Psoas muscle (tissue), 8 donors: ENCODE results near the gene ZFHX2. TPM values are rescaled to one million over a fixed set of nuclear protein-coding genes. Genes with fewer than 3 reads are reported as not detected.
A peak's percentile ranks its signal among the peaks of the same experiment; 100 is the strongest.

Experiments
- ATAC-seq, 4 donors: fragments of 200-7000 bp; cut with Tn5 transposase; one replicate each; pipeline ENCODE4 v1.9.1; 2020; ENCODE audit warnings: moderate library complexity in 3 of 4, mild to moderate bottlenecking in 2 of 4
- DNase-seq, 2 donors: peaks; one replicate each; pipeline ENCODE4 v3.0.0-alpha.2; 2020
- H3K27ac ChIP-seq: fragments of 200-600 bp; one replicate; pipeline ENCODE4 v1.8.0; 2022
- H3K27me3 ChIP-seq, 3 donors: fragments of 200-600 bp in 1 of 3; one replicate each; pipeline versions ENCODE4 v1.6.1 to v1.8.0; 2013 to 2022; ENCODE audit warnings: low read length in 2 of 3, mild to moderate bottlenecking in 2 of 3, moderate library complexity in 1 of 3; ENCODE audit not compliant: insufficient read depth in 3 of 3
- H3K36me3 ChIP-seq, 2 donors: fragments of 200-600 bp in 1 of 2; one replicate each; pipeline versions ENCODE4 v1.6.1 to v1.8.0; 2013 to 2022; ENCODE audit warnings: low read depth in 1 of 2, mild to moderate bottlenecking in 1 of 2, moderate library complexity in 1 of 2; ENCODE audit not compliant: insufficient read depth in 1 of 2
- H3K4me1 ChIP-seq: fragments of 200-600 bp; one replicate; pipeline ENCODE4 v1.8.0; 2022
- H3K4me3 ChIP-seq: fragments of 200-600 bp; one replicate; pipeline ENCODE4 v1.8.0; 2022; ENCODE audit warnings: mild to moderate bottlenecking
- H3K9me3 ChIP-seq: fragments of 200-600 bp; one replicate; pipeline ENCODE4 v1.8.0; 2022
- whole genome bisulfite sequencing, 3 donors: extraction: QIAGEN DNeasy Blood & Tissue Kit; methylation state at CpG; one replicate each; pipeline versions ENCODE4 v1.1.6 to v1.1.7; 2013; 5-methylcytosine and 5-hydroxymethylcytosine counted together
- intact Hi-C, 2 donors: fragments of 100-400 bp; cut with DNase I; formaldehyde crosslinking; loops; one replicate each; pipeline versions ENCODE4 v1.11.0 to v1.14.2; 2022
- polyA plus RNA-seq, 3 donors: library from polyadenylated mRNA; stranded (reverse); fragments of 200-250 nt; gene quantifications; one replicate each; pipeline ENCODE4 v1.2.3, GENCODE V29; 2013
- total RNA-seq, 4 donors: library from RNA; stranded (reverse); fragmentation: NEBNext Ultra II Directional in 2 of 4; extraction: Animal tissue kit (Norgen Biotek cat#: 25700) in 2 of 4; gene quantifications; one replicate each; pipeline versions ENCODE4 v1.2.1 to v1.2.4, GENCODE V29; 2021 to 2023
- TF ChIP-seq, protein P1 (sequence below): fragments of 200-600 bp; IDR thresholded peaks from one replicate; pipeline ENCODE4 v1.8.0; 2022; ENCODE audit warnings: antibody characterized with exemption
- donor health status: healthy with polysubstance abuse.
- donor health status: DM: no; HTN: no; CAD: no; lungs with moderate emphysema.
- donor health status: Bipolar disorder and iron deficiency.
- donor health status: healthy.
- donor health status: DM: yes; HTN: yes; CAD: no.
- donor health status: DM: no; HTN: no; CAD: no.
- donor health status: DM: no; HTN: no; CAD: no.
- donor health status: DM: yes; HTN: yes; CAD: no.

The ZFHX2 gene
- total and polyA plus RNA-seq, 7 donors = 0.11 to 2.9 (median 0.65) TPM

DNA sequence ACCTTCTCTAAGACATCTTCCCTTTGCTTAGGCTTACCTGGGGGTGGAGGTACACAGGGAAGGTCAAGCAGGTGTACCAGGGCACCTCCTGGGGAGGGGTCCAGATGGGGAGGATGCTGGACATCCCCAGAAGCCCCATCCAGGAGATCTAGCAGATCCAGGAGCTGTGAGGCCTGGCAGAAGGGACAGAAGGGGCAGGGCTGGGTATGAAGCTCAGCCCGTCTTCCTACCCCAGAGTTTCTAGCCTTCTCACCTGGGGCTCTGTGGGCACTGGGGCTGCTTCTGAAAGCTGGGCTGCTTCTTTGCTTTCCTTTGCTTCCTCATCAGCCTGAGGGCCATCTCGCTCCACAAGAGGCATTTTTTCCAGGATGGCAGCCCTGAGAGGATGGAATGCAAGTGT lies 9.7 kb upstream of the ZFHX2 start:
- 59 to 73% (median 71%) methylated on average over 2 of the region's 2 CpGs for WGBS, 3 donors
- TF ChIP-seq, protein P1, sequence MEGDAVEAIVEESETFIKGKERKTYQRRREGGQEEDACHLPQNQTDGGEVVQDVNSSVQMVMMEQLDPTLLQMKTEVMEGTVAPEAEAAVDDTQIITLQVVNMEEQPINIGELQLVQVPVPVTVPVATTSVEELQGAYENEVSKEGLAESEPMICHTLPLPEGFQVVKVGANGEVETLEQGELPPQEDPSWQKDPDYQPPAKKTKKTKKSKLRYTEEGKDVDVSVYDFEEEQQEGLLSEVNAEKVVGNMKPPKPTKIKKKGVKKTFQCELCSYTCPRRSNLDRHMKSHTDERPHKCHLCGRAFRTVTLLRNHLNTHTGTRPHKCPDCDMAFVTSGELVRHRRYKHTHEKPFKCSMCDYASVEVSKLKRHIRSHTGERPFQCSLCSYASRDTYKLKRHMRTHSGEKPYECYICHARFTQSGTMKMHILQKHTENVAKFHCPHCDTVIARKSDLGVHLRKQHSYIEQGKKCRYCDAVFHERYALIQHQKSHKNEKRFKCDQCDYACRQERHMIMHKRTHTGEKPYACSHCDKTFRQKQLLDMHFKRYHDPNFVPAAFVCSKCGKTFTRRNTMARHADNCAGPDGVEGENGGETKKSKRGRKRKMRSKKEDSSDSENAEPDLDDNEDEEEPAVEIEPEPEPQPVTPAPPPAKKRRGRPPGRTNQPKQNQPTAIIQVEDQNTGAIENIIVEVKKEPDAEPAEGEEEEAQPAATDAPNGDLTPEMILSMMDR = no peak
- intact Hi-C loops = loop anchor here (5.0 to 10.0 kb wide), 2 partner anchors 234 to 296 kb away; no protein-coding TSS in a partner anchor

DNA sequence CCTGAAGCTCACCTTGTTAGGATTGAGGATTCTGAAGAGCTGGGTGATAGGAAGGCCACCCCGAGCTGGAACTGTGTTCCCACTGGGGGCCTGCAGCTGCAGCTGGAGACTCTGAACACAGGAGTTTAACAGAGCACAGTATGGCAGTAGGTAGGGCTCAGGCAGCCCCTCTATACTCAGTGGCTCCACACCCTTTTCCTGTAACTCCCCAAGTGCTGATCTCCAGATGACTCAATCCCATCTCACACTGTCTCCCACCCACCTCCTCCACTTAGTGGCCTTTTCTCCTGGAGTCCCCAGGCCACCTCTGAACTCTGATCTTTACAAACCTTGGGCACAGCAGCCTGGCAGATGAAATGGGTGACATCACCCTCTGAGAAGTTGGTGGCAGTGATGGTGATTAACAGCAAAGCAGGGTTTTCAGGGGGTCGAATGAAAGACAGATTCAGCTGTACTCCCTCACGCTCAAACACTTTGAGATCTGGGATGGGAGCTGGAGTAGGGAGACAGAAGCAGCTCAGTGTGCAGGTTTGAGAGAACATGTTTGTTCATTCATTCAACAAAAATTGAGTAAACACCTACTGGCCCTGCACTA lies 8.5 kb upstream of the ZFHX2 start:
- intact Hi-C loops = loop anchor here (5.0 to 10.0 kb wide), 3 partner anchors 233 to 295 kb away; partner anchors contain the start of gene PABPN1 (in 1 of the 2)
- whole genome bisulfite sequencing, 3 donors = 79 to 91% (median 81%) methylated on average over 3 of the region's 3 CpGs
- no peak for ATAC-seq

More for the DNA sequence above, 9.7 kb upstream of the ZFHX2 start:
- H3K9me3 ChIP-seq = no peaks in the 10 kb centered on the region
- H3K36me3 ChIP-seq = peaks cover 0 to 25% of the 10 kb centered on the region in 2 donors
- H3K27ac ChIP-seq = no peak overlapping the region
- H3K27me3 ChIP-seq = no peaks in the 10 kb centered on the region
- DNase-seq (no peak), ATAC-seq (no peak)
- no peak overlapping the region for H3K4me3 ChIP-seq
- H3K4me1 ChIP-seq = peaks cover 15% of the 10 kb centered on the region

DNA sequence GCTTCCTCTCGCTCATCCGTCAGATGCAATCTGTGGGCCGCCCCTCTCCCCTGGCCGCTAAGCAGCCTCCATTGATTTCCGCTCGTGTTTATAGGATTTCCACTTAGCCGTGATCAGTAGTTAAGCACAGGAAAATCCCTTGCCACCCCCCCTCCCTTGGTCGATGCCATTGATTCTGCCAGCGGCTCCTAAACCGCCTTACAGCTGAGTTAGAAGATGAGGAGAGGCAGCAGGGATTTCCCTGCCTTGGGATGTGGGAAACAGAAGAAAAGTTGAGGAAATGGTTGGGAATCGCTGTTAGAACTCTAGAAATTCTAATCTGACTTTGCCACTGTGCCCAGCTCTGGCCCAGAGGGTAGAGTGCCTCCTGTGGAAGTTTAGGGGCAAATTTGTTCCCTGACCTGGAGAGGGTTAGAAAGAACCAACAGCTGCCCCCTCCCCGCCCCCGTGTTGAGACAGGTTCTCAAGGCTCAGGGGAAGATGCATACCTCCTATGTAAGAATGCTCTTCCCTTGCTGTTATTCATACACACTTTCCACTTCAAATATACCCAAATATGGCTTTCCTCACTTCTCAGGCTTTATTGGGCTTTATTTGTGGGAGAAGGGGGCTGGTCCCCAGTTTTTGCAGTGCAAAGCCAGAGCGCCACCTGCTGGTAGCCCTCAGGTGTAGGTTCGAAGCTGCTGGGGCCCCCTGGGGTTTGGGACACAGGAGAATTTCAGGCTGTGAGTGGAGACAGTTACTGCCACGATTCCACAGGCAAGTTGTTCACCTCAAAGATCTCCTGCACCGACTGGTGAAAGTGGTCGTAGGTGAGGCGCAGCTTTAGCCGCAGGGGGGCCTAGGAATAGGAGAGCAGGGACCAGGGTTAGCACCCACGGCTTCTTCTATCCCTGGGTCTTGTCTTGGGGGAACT lies 7.7 kb upstream of the ZFHX2 start:
- peaks cover 22% of the 10 kb centered on the region for H3K4me1 ChIP-seq
- H3K4me3 ChIP-seq = no peak overlapping the region
- ATAC-seq (no peak), DNase-seq (peak; percentile 53 to 81)
- H3K27me3 ChIP-seq = no peaks in the 10 kb centered on the region
- H3K27ac ChIP-seq = no peak overlapping the region
- WGBS, 3 donors = 74 to 77% (median 77%) methylated on average over 21 of the region's 21 CpGs
- TF ChIP-seq, protein P1 = peak; percentile 83
- H3K9me3 ChIP-seq = no peaks in the 10 kb centered on the region
- H3K36me3 ChIP-seq = peaks cover 0 to 25% of the 10 kb centered on the region in 2 donors
- intact Hi-C loops = loop anchor here in 1 of 2 donors (10.0 kb wide), 1 partner anchor 234 kb away; the partner anchor contains the start of gene PABPN1

More for the DNA sequence above, 8.5 kb upstream of the ZFHX2 start:
- no peak overlapping the region for H3K4me3 ChIP-seq
- H3K9me3 ChIP-seq = no peaks in the 10 kb centered on the region
- TF ChIP-seq, protein P1 = no peak
- no peak overlapping the region for H3K27ac ChIP-seq
- no peaks in the 10 kb centered on the region for H3K27me3 ChIP-seq
- H3K4me1 ChIP-seq = peaks cover 20% of the 10 kb centered on the region
- no peak for DNase-seq
- H3K36me3 ChIP-seq = peaks cover 0 to 25% of the 10 kb centered on the region in 2 donors

DNA sequence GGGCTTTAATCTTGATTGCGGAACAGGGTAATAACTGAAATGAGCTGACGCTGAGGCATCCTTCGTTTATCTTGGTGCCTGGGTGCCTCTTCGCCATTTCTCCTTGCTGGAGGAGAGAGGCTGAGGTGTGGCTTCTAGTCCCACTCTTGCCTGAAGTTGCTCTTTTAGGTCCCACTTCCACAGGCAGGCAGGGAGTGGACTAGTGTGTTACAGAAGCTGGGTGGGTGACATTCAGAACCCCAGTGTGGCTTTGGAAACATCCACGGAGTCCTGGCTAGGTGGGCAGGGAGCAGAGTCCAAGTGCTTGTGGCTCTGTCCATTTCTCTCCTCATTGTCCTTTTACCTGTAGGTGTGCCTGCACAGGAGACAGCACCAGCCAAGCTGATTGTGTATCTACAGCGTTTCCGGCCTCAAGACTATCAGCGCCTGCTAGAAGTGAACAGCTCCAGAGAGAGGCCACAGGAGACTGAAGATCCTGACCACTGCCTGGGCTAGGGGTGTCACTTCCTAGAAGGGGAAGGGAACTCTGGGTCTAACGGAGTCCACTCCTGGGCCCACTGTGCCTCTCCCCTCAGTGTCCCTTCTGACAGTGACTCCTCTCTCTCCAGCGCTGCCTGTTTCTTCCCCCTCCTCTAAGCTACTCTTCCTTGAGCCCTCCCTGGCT lies 6.9 kb upstream of the ZFHX2 start:
- TF ChIP-seq, protein P1 = no peak
- intact Hi-C loops = loop anchor here in 1 of 2 donors (10.0 kb wide), 1 partner anchor 234 kb away; the partner anchor contains the start of gene PABPN1
- no peak for DNase-seq
- ATAC-seq = no peak
- H3K36me3 ChIP-seq = peaks cover 0 to 25% of the 10 kb centered on the region in 2 donors
- H3K4me3 ChIP-seq = no peak overlapping the region
- H3K27me3 ChIP-seq = no peaks in the 10 kb centered on the region
- WGBS, 3 donors = 85 to 88% (median 88%) methylated on average over 10 of the region's 10 CpGs
- H3K9me3 ChIP-seq = no peaks in the 10 kb centered on the region
- H3K4me1 ChIP-seq = peaks cover 22% of the 10 kb centered on the region
- no peak overlapping the region for H3K27ac ChIP-seq
